DMS153 treated with DMSO at 0.1 percent for 48 hours (cell line): ENCODE results near the gene LDLRAD4.
"Not testable (repeated sequence)": the region's sequence is repeated elsewhere in the genome, so short reads cannot be mapped to it uniquely, and the experiment has no call there.

Experiments used
- DNase-seq: peaks from one replicate; lab custom pipeline; 2025; ENCODE audit not compliant: unreplicated experiment; lab: John Stamatoyannopoulos, UW

LDLRAD4 gene

DNA sequence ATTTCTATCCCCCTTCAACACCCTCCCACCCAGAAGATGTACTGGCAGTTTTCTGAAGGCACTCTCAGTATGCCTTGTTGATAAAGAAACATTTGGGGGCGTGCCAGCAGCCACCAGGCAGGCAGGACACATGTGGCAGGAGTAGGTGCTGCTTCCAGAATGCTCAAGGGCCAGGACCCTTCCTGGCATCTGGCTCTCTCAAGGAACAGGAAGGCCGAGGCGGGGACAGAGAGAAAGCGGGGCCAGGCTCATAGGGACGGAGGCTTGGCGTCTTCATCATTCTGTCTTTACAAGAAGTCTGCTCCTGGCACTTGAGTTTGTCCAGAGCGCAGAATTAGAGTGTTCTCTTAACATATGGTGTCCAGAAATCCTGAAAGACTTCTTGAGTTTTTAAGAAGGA, 386.2 kb downstream of the LDLRAD4 start:
- no peak for DNase-seq

- no peak for DNase-seq
Observed at GRCh38 chr18:13605477-13605876, 386.9 kb downstream of the LDLRAD4 start.

GRCh38 chr18:13605901-13606300, 387.3 kb downstream of the LDLRAD4 start:
- DNase-seq: no peak

GRCh38 chr18:13606604-13607254, 388.2 kb downstream of the LDLRAD4 start:
- DNase-seq: no peak

GRCh38 chr18:13608024-13608562, 389.5 kb downstream of the LDLRAD4 start:
- DNase-seq: not testable (repeated sequence)

- no peak for DNase-seq
Observed at GRCh38 chr18:13608791-13609532, 390.4 kb downstream of the LDLRAD4 start.

DNA sequence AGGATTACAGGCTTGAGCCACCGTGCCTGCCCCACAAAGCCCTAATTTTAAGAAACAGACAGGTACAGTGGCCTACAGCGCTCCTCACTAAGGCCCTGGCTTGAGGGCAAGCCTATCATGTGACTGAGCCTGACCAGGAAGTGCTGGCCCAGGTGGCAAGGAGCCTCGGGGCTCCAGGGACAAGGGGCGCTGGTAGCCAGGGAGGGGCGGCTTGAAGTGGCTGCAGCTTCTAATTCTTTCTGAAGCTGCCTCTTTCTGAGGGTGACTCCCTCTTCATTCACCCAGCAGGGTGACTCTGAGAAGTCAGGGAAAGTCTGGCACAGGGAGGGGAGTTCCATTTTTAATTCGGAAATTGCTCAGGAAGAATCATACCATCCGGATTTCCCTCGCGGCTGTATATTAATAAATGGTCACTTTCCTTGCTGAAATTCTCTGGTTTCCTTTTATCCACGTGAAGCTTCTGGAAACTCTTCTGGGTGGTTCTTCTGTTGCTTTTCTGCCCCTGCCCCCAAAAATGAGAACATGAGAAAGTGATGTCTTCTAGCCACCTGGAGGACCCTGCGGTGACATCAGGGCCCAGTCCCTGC, 392.1 kb downstream of the LDLRAD4 start:
- no peak for DNase-seq

GRCh38 chr18:13611142-13611600, 392.6 kb downstream of the LDLRAD4 start:
- DNase-seq: no peak

DNA sequence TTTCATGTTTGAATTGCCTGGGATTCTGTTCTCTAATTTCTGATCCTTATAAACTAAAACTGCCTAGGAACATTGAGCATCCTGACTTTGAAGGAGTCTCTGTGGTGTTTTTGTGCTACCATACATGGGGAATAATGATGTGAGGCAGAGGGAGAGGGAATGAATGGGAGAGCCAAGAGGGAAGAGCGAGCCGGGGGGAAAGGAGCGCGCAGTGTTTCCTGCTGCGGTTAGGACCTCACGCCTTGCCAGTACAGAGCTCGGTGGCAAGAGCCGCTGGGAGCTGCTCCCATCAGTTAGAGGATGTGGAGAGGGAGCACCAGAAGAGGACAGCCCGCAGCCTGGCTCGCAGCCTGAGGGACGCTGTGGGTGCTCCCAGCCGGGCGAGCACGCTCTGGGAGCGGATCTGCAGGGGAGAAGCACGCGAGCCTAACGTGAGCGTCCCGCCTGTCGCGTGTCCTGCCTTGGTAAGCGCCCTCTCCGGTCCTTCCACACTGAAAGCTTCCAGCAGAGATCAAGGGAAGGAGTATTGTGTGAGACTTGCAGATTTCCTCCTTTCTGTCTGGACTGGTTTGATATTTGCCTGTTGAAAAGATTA, 393.1 kb downstream of the LDLRAD4 start:
- no peak for DNase-seq

- no peak for DNase-seq
Observed at GRCh38 chr18:13612196-13612997, 393.8 kb downstream of the LDLRAD4 start.

GRCh38 chr18:13613099-13613498, 394.5 kb downstream of the LDLRAD4 start:
- DNase-seq: no peak

DNA sequence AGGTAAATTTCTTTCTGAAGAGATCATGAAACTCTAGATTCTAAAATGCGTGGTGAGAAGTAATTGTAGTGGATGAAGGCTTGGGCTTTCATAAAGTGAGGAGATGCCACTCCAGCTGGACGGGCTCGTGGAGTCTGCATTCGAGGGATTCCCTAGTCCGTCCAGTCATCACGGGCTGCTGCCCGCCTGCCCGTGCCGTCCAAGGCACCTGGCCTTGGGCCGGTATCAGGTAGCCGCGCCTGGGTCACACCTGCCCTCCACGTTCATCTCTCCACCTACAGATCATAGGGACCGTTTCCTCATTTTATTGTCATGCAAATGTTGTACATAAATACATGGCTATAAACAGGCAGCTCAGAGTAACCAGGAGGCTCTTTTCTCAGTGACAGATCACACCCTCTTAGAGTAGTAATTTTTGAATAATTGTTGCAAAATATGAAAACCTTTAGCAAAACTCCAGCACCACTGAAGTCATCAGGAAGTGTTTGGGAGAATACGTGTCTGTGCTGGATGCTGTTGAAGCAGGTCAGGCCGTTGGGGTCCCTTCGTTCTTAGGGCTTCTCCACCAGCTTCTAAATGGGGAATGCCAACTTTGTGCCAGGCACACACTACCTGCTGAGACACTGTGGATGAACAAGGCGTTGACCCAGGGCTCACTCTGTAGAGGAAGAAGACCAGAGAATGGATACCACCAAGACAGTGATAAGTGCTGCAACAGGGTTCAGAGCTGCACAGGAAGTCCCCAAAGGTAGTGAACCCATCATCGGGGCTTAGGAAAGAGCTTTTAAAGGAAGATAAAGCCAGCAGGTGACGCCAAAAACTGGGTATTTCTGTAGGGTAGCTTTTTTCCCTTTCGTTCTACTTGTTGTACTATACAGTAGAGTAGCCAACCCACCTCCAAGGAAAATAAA, 395.3 kb downstream of the LDLRAD4 start:
- DNase-seq: no peak

- no peak for DNase-seq
Observed at GRCh38 chr18:13614641-13615288, 396.2 kb downstream of the LDLRAD4 start.

DNA sequence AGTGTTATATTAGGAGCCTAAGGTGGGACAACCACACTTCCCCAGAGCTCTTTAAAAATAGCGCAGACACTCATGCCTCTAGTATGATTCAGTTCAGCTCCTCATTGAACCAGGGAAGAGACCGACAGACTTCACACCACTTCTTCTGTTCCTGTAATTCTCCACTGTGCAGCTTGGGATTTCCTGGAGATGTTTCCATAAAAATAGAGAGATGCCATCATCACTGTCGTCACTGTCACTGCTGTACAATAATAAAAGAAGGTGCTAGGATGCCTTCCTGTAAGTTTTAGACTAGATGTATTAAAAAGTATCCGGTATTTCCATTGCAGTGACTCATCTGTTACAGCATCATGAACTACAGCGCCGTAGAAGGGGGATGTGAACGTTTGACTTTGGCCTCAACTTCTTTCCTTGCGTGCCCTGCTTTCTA, 396.9 kb downstream of the LDLRAD4 start:
- DNase-seq: no peak

GRCh38 chr18:13616041-13616440, 397.5 kb downstream of the LDLRAD4 start:
- no peak for DNase-seq

GRCh38 chr18:13616525-13617035, 398.0 kb downstream of the LDLRAD4 start:
- DNase-seq: no peak

GRCh38 chr18:13617826-13618515, 399.4 kb downstream of the LDLRAD4 start:
- DNase-seq: no peak

DNA sequence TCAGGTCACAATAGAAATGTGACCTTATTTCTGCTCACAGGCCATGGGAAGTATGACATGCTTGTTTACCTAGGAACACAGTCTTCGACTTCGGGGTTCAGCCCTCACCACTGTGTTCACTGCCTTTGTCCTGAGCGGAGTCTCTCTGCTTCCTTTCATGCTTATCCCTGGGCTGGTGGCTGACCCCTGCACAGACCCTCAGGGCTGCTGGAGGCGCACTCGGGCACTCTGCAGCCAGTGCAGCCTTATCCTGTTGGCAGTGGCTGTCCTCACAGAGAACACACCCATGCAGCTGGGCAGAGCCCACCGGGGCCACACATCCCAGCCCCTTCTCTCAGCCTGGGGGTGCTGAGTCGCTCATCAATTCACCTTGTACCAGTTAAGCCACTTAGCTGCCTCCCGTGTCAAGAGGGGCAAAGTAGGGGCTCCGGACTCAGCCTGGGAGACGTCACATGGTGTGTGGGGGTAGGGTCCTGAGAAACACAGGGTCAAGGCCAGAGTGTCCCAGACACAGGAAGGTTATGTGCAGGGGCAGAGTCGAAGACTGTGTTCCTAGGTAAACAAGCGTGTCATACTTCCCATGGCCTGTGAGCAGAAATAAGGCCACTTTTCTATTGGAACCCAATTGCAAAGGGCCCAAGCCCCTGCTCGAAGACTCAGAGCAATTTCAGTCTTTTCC, 400.3 kb downstream of the LDLRAD4 start:
- no peak for DNase-seq
